GM12875 (cell line): Measurements from ENCODE around the gene DLGAP3.

Experiments
- H3K4me3 ChIP-seq: one replicate; pipeline ENCODE4 v1.5.1; 2011; ENCODE audit warnings: low read depth, low read length, control low read depth
- CTCF ChIP-seq: IDR thresholded peaks from 2 replicates; pipeline ENCODE4 v1.5.1; 2011; ENCODE audit warnings: low read depth, mild to moderate bottlenecking, control low read depth, inconsistent platforms, low read length, moderate library complexity, borderline replicate concordance; ENCODE audit not compliant: insufficient read depth

DLGAP3 gene

GRCh38 chr1:34852677-34853217, 76.7 kb downstream of the DLGAP3 start:
- peak; percentile 94 for TF ChIP-seq CTCF
- no peak overlapping the region for H3K4me3 ChIP-seq

- no peak for TF ChIP-seq CTCF
- H3K4me3 ChIP-seq = no peak overlapping the region
These were observed 77.9 kb downstream of the DLGAP3 start for GRCh38 chr1:34851431-34852105.

DNA sequence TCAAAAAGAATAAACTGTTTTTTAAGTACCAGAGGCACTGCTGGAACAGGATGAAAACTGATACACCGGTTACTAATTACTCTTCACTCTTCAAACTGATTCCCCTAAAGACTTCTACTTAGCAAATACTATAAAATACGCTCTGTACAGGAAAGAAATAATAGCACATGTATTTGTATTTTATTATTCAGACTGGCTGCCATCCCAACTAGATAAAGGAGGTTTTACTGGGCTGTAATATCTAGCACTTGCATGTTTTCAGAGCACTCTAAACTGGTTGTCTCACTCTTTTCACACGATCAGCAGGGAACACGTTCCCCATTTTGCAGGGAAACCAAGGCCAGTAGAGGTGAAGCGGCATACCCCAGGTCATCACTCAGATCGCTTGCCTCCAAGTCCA, 79.1 kb downstream of the DLGAP3 start:
- no peak overlapping the region for H3K4me3 ChIP-seq
- no peak for TF ChIP-seq CTCF

GRCh38 chr1:34847094-34847493, 82.4 kb downstream of the DLGAP3 start:
- H3K4me3 ChIP-seq = no peak overlapping the region
- TF ChIP-seq CTCF = no peak

DNA sequence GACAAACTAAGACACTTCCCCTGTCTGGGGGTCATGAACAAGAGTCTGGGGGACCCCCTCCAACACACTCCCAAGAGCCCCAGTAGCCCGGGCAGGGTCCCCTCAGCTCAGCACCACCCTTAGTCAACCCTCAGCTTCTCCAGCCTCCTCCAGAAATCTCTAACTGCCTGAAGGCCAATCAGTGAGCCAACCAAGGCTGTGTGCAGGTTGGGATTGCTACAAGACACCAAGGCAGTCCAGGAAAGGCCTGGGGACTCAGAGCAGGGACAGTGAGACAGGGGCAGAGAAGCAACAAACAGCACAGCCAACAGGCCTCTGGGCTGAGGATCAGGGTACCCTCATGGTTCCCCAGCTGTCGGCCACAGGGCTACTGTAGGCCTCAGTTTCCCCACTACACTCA, 83.2 kb downstream of the DLGAP3 start:
- no peak for TF ChIP-seq CTCF
- no peak overlapping the region for H3K4me3 ChIP-seq

- no peak overlapping the region for H3K4me3 ChIP-seq
- no peak for TF ChIP-seq CTCF
These were observed 84.1 kb downstream of the DLGAP3 start for GRCh38 chr1:34845131-34845901.
